ENCODE data around the gene GRB10.
A peak's percentile ranks its signal among the peaks of the same experiment; 100 is the strongest.

The GRB10 gene

GRCh38 chr7:50653126-50653864 lies 129.4 kb downstream of the GRB10 start:
- peak; percentile 61 for DNase-seq (ENCODE audit: low spot score)

DNA sequence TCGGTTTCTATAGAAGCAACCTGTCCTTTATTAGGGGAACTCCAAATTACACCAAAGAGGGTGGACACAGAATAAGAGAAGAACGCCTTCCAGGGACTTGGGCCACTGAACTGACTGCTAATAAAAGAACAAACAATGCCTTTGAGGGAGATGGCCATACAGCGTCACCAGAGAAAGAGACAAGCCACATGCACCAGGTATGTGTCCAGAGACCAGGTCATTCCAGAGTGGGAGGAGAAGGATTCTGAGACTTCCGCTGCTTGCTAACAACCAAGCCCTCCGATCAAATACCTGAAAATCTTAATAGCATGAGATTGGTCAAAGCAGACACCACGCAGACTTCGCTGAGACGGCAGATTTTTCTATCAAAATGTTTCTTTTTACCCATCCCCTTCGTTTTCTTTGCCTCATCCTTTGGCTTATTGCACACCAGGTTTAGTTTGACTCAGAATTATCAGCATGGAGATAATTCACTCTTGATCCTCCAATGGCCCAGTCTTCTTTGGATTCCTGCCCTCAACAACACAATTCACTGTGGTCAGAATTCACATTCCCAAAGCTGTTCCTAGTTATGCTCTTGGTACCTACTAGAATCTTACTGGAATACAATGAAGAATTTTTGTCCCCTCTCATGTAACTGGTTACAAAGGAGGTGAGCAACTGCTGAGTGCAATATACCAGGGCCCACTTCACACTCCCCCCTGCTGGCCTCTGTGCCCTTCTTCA lies 130.1 kb downstream of the GRB10 start:
- DNase-seq (ENCODE audit: low spot score), result no peak

DNA sequence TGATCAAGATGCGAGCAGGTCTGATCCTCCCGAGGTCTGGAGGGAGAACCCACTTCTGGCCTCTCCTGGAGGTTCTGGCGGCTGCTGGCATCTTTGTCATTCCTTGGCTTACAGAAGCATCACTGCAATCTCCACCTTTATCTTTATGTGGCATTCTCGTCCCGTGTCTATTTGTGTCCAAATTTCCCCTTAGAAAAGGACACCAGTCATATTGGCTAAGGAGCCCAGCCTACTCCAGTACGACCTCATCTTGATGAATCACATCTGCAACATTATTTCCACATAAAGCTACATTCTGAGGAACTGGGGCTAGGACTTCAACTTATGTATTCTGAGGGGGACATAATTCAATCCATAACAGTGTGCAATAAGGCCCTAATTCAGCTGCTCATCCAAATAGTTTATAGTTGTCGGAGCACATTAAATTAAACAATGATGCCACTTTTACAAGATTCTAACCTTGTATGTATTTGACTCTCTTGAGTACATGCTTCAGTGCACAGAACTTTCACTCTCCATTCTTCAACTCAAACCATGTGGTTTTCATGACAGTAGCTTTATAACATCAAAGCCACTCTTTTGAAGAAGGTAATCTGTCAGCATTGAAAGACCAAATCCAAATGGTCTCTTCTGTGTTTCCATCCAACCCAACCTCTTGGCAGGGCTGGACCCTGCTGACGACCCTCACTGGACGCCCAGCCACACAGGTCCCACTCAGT lies 131.3 kb downstream of the GRB10 start:
- no peak for DNase-seq (ENCODE audit: low spot score)

GRCh38 chr7:50650057-50650664 lies 132.5 kb downstream of the GRB10 start:
- DNase-seq (ENCODE audit: low spot score), result no peak

DNA sequence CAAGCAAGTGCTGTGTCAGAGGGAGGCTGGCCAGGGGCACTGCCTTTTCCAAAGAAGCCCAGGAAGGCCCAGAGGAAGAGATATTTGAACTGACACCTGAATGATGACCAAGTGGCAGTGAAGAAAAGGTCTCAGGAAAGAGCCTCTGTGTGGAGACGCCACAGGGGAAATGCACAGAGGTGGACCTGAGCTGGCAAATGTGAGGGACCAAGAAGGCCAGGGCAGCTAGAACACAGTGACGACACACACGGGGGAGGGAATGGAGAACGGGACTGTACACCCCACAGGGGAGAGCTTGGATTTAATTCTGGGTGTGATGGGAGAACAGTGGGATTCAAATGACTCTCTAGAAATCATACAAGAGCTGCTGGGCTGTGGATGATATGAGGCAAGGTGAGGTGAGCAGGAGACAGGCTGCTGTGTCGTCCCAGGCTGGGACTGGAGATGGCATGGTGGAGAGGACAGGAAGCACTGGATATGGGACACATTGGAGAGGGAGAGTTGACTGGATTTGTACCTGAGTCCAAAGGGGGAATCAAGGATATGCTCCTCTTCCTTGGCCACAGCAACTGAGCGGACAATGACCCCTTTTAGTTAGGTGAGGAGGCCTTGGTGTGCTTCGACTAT lies 133.3 kb downstream of the GRB10 start:
- no peak for DNase-seq (ENCODE audit: low spot score)

DNA sequence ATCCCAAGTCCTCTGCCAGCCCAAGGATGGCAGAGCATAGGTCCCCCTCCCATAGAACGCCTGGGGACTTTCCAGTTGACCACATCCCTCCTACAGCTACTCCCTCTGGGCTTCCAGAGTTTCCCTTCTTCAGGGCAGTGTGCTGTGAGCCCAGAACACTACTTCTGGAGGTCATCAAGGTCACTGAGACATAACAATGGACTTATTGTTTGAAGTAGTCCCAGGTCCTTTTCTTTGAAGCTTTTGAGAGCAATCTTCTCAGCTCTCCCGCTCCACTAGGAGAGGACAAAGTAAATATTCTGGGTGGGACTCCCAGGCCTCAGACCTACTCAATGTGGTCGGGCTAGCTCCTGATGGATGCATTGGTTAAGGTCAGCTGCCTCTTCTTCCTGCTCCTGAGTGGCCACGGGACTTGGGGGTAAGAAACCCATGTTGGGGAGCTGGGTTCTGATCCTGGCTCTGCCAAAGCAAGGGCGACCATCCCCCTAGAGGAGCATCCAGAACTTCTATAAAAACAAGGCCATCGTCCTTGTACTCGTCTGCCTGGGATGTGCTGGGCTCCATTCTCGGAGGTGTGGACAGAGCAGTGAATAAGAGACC lies 134.0 kb downstream of the GRB10 start:
- DNase-seq (ENCODE audit: low spot score), result no peak

GRCh38 chr7:50648076-50648475 lies 134.6 kb downstream of the GRB10 start:
- no peak for DNase-seq (ENCODE audit: low spot score)

DNA sequence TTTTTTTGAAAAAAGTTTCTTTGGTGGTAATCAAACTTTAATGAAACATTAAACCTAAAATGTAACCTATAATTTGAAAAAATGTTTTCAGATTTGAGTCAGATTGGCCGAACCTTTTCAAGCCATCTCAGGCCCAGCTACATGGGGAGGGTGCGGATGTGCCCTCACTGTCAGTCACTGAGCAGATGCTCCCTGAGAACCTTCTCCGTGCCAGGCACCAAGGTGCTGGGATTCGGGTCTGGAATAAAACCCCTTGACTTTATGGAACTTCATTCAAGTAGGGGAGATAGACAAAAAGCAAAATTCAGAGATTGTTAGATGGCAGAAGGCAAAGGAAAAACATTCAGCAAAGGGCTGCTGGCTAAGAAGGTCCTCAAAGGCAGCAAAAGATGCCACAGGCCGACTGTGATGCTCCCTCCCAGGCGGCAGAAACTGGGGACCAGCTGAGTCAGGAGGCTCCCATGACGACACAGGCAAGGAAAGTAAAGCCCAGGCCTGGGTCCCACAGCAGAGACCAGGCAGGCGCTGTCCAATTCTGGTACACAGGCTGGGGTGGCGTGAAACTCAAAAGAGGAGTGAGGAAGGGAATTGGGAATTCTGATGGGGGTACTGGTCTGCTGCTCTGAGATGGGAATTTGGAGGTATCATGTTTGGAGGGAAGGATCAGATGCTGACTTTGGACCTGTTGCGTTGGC lies 135.3 kb downstream of the GRB10 start:
- DNase-seq (ENCODE audit: low spot score), result no peak

DNA sequence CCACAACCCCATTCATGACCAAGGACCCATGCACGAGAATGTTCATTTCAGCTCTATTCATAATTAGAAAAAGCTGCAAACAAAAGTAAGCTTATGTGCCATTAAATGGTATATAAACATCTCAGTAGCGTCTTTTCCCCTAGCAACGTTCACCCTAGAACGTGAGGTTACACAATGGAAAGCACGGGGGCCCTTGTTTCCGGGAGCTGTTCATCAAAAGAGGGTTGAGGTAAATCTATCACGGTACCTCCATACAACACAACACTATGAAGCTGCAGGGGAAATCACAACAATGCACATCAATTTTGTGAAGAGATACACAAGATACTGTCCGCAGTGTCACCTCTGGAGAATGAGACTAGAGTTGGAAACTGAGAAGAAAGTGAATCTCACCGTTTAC lies 136.6 kb downstream of the GRB10 start:
- no peak for DNase-seq (ENCODE audit: low spot score)

GRCh38 chr7:50645186-50645585 lies 137.5 kb downstream of the GRB10 start:
- DNase-seq (ENCODE audit: low spot score), result no peak

GRCh38 chr7:50644586-50644985 lies 138.1 kb downstream of the GRB10 start:
- DNase-seq (ENCODE audit: low spot score), result no peak

GRCh38 chr7:50644114-50644513 lies 138.6 kb downstream of the GRB10 start:
- DNase-seq (ENCODE audit: low spot score), result no peak

DNA sequence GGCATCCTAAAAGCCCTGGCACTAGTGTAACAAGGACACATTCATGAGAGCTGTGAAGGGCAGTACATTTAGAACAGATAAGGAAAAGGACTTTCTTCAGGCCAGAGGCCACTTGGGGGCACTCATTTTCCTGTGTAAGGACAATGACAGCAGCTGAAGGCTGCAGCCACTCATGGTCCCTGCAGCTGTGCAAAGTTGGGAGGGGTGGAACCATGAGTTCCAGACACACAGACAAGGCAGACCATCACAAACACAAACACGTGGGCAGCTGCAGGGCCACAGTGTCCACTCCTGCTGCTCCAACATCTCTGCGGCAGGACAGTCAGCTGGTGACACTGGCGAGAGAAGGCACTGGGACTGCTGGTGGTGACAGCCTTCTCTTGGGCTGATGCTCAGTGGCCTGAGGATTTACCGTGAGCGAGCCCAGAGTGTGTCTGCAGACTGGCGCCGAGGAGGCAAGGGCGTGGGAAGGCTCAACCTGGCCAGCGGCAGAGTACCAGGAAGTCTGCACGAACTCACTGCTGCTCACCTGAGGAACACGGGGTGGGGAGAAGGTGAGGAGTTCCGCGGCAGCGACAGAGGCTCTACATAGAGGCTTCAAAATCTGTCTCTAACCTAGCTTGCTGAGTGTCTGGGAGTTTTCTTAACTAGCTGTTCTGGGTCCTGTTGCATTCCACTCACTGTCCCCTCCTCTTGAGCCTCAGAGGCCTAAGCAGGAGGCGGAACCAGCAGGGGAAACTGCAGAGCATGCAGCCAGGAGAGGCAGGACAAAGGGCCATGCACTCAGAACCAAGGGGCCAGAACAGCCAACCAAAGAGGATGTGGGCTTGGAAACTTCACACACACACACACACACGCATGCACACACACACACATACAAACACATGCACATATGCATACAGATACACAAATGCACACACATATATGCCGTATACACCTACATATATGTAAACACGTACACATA lies 141.0 kb downstream of the GRB10 start:
- DNase-seq (ENCODE audit: low spot score), result no peak

DNA sequence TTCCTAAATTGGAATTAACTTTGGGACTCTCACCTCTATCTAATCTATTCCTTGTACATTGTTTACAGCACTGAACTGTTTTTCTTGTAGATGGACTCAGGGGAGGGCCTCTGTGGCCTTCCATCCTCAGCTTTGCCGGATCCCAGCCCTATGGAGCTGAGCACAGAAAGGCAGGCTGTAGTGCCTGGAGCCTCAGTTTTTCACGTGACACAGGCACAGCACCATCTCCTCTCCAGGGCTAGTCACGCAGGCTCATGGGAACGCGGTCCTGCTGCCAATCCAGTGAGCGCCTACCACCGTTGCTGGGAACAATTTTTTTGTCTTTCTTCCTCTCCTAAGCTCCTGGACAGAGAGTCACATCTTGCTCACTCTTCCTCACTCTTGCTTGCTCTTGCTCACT lies 141.9 kb downstream of the GRB10 start:
- no peak for DNase-seq (ENCODE audit: low spot score)

DNA sequence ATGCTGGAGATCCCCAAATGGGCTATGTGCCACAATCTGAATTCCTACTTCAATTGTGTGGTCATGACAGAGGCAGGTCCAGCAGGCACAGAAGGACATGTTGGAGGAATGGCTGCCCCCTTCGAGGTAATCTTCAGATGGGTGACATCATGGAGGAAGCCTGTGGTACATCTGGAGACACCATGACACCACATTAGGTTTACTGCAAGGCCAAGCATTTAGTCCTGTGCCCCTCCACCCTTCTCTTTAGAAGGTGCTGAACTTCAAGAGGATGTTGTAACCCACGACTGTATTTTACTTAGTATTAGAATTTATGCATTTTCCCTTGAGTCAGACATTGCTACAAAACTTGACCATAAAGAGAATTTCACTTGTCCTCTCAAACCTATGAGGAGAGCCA lies 142.4 kb downstream of the GRB10 start:
- no peak for DNase-seq (ENCODE audit: low spot score)

DNA sequence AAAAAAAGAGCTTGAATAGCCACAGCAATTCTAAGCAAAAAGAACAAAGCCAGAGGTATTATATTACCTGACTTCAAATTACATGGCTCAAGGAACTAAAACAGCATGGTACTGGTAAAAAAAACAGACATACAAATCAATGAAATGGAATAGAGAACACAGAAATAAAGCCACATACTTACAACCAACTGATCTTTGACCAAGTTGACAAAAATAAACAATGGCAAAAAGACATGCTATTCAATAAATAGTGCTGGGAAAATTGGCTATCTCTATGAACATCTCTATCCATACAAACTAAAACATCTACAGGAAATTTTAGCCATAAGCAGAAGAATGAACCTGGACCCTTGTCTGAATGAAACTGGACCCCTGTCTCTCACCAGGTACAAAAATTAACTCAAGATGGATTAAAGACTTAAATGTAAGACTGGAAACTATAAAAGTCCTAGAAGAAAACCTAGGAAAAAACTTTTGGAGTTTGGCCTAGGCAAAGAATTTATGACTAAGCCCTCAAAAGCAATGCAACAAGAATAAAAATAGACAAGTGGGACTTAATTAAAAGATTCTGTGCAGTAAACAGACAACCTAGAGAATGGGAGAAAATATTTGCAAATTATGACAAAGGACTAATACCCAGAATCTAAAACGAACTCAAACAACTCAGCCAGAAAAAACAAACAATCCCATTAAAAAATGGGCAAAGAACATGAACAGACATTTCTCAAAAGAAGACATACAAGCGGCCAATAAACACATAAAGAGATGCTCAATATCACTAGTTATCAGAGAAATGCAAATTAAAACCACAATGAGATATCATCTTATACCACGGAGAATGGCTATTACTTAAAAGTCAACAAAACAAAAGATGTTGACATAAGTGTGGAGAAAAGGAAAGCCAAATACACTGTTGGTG lies 144.7 kb downstream of the GRB10 start:
- no peak for DNase-seq (ENCODE audit: low spot score)

GRCh38 chr7:50634378-50634777 lies 148.3 kb downstream of the GRB10 start:
- DNase-seq (ENCODE audit: low spot score), result no peak

DNA sequence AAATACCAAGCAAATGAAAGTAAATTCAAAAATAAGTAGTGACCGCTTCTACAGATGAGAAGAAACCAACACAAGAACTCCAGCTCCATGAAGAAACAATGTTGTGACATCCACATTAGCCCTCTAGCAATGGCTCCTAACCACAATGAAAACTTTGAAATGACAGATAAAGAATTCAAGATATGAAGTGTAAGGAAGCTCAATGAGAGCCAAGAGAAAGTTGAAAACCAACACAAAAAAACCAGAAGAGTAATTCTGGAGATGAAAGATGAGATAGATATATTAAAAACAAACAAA lies 149.3 kb downstream of the GRB10 start:
- no peak for DNase-seq (ENCODE audit: low spot score)
